B cell (primary cell): Measurements from ENCODE around the gene ETV3L. TPM values are rescaled to one million over a fixed set of nuclear protein-coding genes. Genes with fewer than 3 reads are reported as not detected.

Source experiments
- ATAC-seq: fragments of 200-7000 bp; cut with Tn5 transposase; one replicate; pipeline ENCODE4 v1.10.0; 2021; ENCODE audit warnings: low read depth, mild to moderate bottlenecking, moderate number of reproducible peaks, moderate library complexity
- CTCF ChIA-PET: fragments of 350-600 bp; sonication (Branson Sonifier 250); formaldehyde crosslinking; loops from one replicate; lab custom pipeline; 2021; ENCODE audit warnings: antibody characterized with exemption, inconsistent platforms; lab: Charles Lee
- POLR2A ChIA-PET: fragments of 350-600 bp; sonication (Branson Sonifier 250); formaldehyde crosslinking; loops from one replicate; lab custom pipeline; 2021; ENCODE audit warnings: antibody characterized with exemption; lab: Charles Lee
- DNase-seq: peaks from one replicate; pipeline ENCODE4 v3.0.0; 2013
- H2AFZ ChIP-seq: 2 replicates; pipeline ENCODE4 v1.6.1; 2012; ENCODE audit warnings: mild to moderate bottlenecking, low read depth, low read length; ENCODE audit not compliant: insufficient read depth, poor library complexity, severe bottlenecking
- H3K27ac ChIP-seq, 2 donors: 1 replicate in 1 of 2; 2 replicates in 1 of 2; pipeline ENCODE4 v1.5.1; 2012 to 2013; ENCODE audit warnings: low read length in 2 of 2, mild to moderate bottlenecking in 2 of 2, moderate library complexity in 1 of 2
- H3K27me3 ChIP-seq, 4 experiments: fragments of 200-600 bp in 1 of 4; sonication (generic) in 1 of 4; replicated peaks in 1 of 4; 1 replicate in 2 of 4; 2 replicates in 2 of 4; pipeline versions ENCODE4 v1.6.1 to v1.7.0; 2013 to 2016; ENCODE audit warnings: low read length in 3 of 4, mild to moderate bottlenecking in 2 of 4, mixed read lengths in 1 of 4, moderate library complexity in 1 of 4; ENCODE audit not compliant: insufficient read depth in 4 of 4, control insufficient read depth in 3 of 4; ENCODE audit errors: control extremely low read depth in 1 of 4
- H3K36me3 ChIP-seq, 2 experiments: replicated peaks in 1 of 2; 1 replicate in 1 of 2; 2 replicates in 1 of 2; pipeline versions ENCODE4 v1.6.1 to v1.7.1; 2013; ENCODE audit warnings: low read length in 1 of 2; ENCODE audit not compliant: insufficient read depth in 2 of 2, control insufficient read depth in 1 of 2; ENCODE audit errors: control extremely low read depth in 1 of 2, extremely low read depth in 1 of 2
- H3K4me1 ChIP-seq, 2 donors: fragments of 200-600 bp in 1 of 2; sonication (generic) in 1 of 2; 1 replicate in 1 of 2; 2 replicates in 1 of 2; pipeline versions ENCODE4 v1.5.1 to v1.6.1; 2013 to 2017; ENCODE audit warnings: low read length in 2 of 2; ENCODE audit not compliant: control insufficient read depth in 2 of 2, insufficient read depth in 2 of 2
- H3K4me2 ChIP-seq: replicated peaks from 2 replicates; pipeline ENCODE3; 2012; ENCODE audit warnings: mild to moderate bottlenecking, low read depth, low read length; ENCODE audit not compliant: poor library complexity, severe bottlenecking
- H3K4me3 ChIP-seq, 5 experiments: fragments of 200-600 bp in 1 of 5; sonication (generic) in 1 of 5; 1 replicate in 3 of 5; 2 replicates in 2 of 5; pipeline versions ENCODE4 v1.5.1 to v1.7.0; 2011 to 2016; ENCODE audit warnings: low read length in 4 of 5, mild to moderate bottlenecking in 4 of 5, low read depth in 2 of 5, control low read depth in 1 of 5, moderate library complexity in 1 of 5; ENCODE audit not compliant: insufficient read depth in 1 of 5; ENCODE audit errors: control extremely low read depth in 1 of 5, extremely low read depth in 1 of 5
- H3K79me2 ChIP-seq: fragments of 200-600 bp; sonication (generic); one replicate; pipeline ENCODE4 v1.6.0; 2016; ENCODE audit warnings: low read length; ENCODE audit not compliant: control insufficient read depth, insufficient read depth
- H3K9ac ChIP-seq: fragments of 200-600 bp; sonication (generic); 2 replicates; pipeline ENCODE4 v1.6.1; 2017; ENCODE audit warnings: mild to moderate bottlenecking, low read length, moderate library complexity
- H3K9me3 ChIP-seq, 3 donors: one replicate each; pipeline versions ENCODE4 v1.6.1 to v1.7.1; 2013; ENCODE audit warnings: low read length in 2 of 3; ENCODE audit not compliant: control insufficient read depth in 2 of 3, insufficient read depth in 1 of 3; ENCODE audit errors: control extremely low read depth in 1 of 3
- H4K20me1 ChIP-seq: 2 replicates; pipeline ENCODE4 v1.6.0; 2012; ENCODE audit warnings: mild to moderate bottlenecking, low read length; ENCODE audit not compliant: insufficient read depth, control insufficient read depth, poor library complexity, severe bottlenecking
- H3K27ac Mint-ChIP-seq: one replicate; pipeline ENCODE4 v1.8.0; 2021; ENCODE audit warnings: mixed read lengths
- H3K27me3 Mint-ChIP-seq: one replicate; pipeline ENCODE4 v1.8.0; 2021; ENCODE audit warnings: mixed read lengths
- H3K4me1 Mint-ChIP-seq: one replicate; pipeline ENCODE4 v1.8.0; 2021; ENCODE audit warnings: mixed read lengths
- H3K4me3 Mint-ChIP-seq: one replicate; pipeline ENCODE4 v1.8.0; 2021; ENCODE audit warnings: mixed read lengths
- H3K9me3 Mint-ChIP-seq: one replicate; pipeline ENCODE4 v1.8.0; 2022; ENCODE audit warnings: mixed read lengths; ENCODE audit not compliant: insufficient read depth
- EZH2 ChIP-seq: IDR thresholded peaks from 2 replicates; pipeline ENCODE4 v1.6.1; 2012; ENCODE audit warnings: borderline replicate concordance, low read depth, mild to moderate bottlenecking, moderate library complexity, low read length; ENCODE audit not compliant: insufficient read depth, poor library complexity, severe bottlenecking
- WGBS: methylation state at CpG from one replicate; pipeline ENCODE4 v1.1.5; 2013; ENCODE audit warnings: missing lambda C conversion rate; ENCODE audit not compliant: insufficient coverage; 5-methylcytosine and 5-hydroxymethylcytosine counted together
- intact Hi-C: fragments of 100-400 bp; cut with micrococcal nuclease; formaldehyde crosslinking; loops from one replicate; pipeline ENCODE4 v1.10.0; 2022
- polyA plus RNA-seq: library from polyadenylated mRNA; depleted of rRNA; stranded (reverse); fragments of >200 nt; gene quantifications from 2 replicates; pipeline ENCODE4 v1.2.3, GENCODE V29; 2012
- total RNA-seq, 2 donors: library from RNA; stranded (reverse); fragments of 120-200 nt in 1 of 2; gene quantifications; 1 replicate in 1 of 2; 2 replicates in 1 of 2; pipeline versions ENCODE4 v1.2.3 to v1.2.4, GENCODE V29; 2013 to 2022
- TF ChIP-seq, protein P1 (sequence below): fragments of 200-600 bp; IDR thresholded peaks from one replicate; pipeline ENCODE4 v1.8.0; 2022; ENCODE audit warnings: antibody characterized with exemption, mild to moderate bottlenecking

Gene ETV3L
- total and polyA plus RNA-seq, 2 donors (not counting 1 experiment from before 2014, with no cell fraction given), result not detected

DNA sequence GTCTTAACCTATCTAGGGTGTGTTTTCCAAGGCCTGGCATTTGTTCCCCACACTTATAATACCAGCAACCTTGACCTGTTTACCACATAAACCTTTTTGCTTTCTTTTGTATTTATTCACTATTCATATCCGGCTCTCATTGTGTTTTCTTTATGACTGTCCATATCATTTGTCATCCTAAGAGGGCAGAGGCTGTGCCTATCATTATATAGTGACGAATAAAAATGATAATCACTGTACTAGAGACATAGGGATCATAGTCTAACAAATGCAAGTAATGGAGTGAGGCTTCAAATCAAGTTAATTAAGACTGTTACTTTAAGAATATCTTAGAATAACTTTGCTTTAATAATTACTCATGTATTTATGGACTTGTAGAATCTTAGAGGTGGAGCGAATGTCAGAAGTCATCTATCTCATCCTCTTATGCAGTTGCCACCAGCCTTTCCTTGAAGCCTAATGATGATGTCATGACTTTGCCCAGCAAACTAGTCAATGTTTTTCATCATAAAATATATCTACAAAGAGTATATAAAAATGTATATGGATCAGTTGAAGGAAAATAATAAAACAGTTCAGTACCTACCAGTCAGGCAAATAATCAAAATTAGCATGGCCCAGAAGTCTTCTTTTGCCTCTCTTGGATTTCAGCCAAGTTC, 43.3 kb upstream of the ETV3L start:
- Histone ChIP-seq H3K4me1 (peaks cover 5 to 9% of the 10 kb centered on the region in 2 donors), H2AFZ (no peak overlapping the region), H3K79me2 (no peaks in the 10 kb centered on the region), H3K27me3 (no peaks in the 10 kb centered on the region), H4K20me1 (peaks cover under 1% of the 10 kb centered on the region), H3K27ac (no peak overlapping the region), H3K4me2 (no peak overlapping the region), H3K9me3 (no peaks in the 10 kb centered on the region), H3K4me3 (no peak overlapping the region), H3K36me3 (no peaks in the 10 kb centered on the region), H3K9ac (no peak overlapping the region)
- ChIA-PET CTCF (interaction anchor here (1.6 to 4.1 kb wide), 2 partner anchors 14 to 53 kb away, joined by 10 to 24 read pairs; no protein-coding TSS in a partner anchor), POLR2A (no interaction called here)
- no peak for DNase-seq
- H3K4me1 Mint-ChIP-seq, result peaks cover 14% of the 10 kb centered on the region
- no peaks in the 10 kb centered on the region for H3K9me3 Mint-ChIP-seq
- TF ChIP-seq, protein P1, sequence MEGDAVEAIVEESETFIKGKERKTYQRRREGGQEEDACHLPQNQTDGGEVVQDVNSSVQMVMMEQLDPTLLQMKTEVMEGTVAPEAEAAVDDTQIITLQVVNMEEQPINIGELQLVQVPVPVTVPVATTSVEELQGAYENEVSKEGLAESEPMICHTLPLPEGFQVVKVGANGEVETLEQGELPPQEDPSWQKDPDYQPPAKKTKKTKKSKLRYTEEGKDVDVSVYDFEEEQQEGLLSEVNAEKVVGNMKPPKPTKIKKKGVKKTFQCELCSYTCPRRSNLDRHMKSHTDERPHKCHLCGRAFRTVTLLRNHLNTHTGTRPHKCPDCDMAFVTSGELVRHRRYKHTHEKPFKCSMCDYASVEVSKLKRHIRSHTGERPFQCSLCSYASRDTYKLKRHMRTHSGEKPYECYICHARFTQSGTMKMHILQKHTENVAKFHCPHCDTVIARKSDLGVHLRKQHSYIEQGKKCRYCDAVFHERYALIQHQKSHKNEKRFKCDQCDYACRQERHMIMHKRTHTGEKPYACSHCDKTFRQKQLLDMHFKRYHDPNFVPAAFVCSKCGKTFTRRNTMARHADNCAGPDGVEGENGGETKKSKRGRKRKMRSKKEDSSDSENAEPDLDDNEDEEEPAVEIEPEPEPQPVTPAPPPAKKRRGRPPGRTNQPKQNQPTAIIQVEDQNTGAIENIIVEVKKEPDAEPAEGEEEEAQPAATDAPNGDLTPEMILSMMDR, result no peak
- TF ChIP-seq EZH2, result no peak
- H3K27ac Mint-ChIP-seq, result no peak overlapping the region
- no peak for ATAC-seq
- WGBS, result no CpG with 5 or more reads among the region's 3 CpGs
- H3K4me3 Mint-ChIP-seq, result no peak overlapping the region
- H3K27me3 Mint-ChIP-seq, result peaks cover 12% of the 10 kb centered on the region
- intact Hi-C loops, result no loop called here

DNA sequence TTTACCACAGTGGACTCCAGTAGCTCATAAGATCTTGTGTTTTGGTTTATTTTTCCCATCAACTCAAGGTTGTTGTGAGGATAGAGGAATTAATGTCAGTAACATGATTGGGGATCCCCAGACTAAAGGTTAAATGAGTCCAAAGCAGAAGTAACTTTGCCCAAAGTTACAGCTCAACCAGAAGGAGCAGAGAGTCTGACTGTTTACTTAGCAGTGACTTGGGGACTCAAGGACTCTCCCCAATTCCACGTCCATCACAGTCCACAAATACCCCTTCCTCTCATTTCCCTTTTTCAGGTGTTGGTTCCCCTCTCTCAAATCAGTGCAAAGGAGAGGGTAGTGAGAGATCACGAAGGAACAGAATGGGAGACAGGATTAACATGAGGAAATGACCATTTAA, 42.6 kb upstream of the ETV3L start:
- no peaks in the 10 kb centered on the region for H3K36me3 ChIP-seq
- Mint-ChIP-seq H3K4me1 (peaks cover 19% of the 10 kb centered on the region), H3K27me3 (peaks cover 12% of the 10 kb centered on the region), H3K27ac (no peak overlapping the region), H3K4me3 (no peak overlapping the region), H3K9me3 (no peaks in the 10 kb centered on the region)
- TF ChIP-seq EZH2, result no peak
- TF ChIP-seq, protein P1, result no peak
- no peak overlapping the region for H3K27ac ChIP-seq
- H2AFZ ChIP-seq, result no peak overlapping the region
- peaks cover 4% of the 10 kb centered on the region for H3K79me2 ChIP-seq
- ChIA-PET CTCF (interaction anchor here (1.6 to 4.1 kb wide), 2 partner anchors 14 to 52 kb away, joined by 10 to 24 read pairs; no protein-coding TSS in a partner anchor), POLR2A (no interaction called here)
- no peak overlapping the region for H3K9ac ChIP-seq
- ATAC-seq, result no peak
- intact Hi-C loops, result no loop called here
- H3K4me3 ChIP-seq, result no peak overlapping the region
- no peak overlapping the region for H3K4me2 ChIP-seq
- peaks cover 10 to 13% of the 10 kb centered on the region in 2 donors for H3K4me1 ChIP-seq
- no peaks in the 10 kb centered on the region for H3K9me3 ChIP-seq
- DNase-seq, result no peak
- WGBS, result no CpG with 5 or more reads among the region's 2 CpGs
- peaks cover 7% of the 10 kb centered on the region for H4K20me1 ChIP-seq
- no peaks in the 10 kb centered on the region for H3K27me3 ChIP-seq
